ENCODE data around the gene BLOC1S3.

GRCh38 chr19:45163751-45164460 is 14.7 kb upstream of the BLOC1S3 start:
- TF ChIP-seq POLR2A (IDR thresholded peaks at IDR 0.05) (no peak), CTCF (IDR thresholded peaks at IDR 0.05 in 8 of 11, conservative IDR thresholded peaks at IDR 0.05 in 3 of 11) (no peak)

Measured in spleen (tissue), 7 donors.